HG03520 (cell line): Measurements from ENCODE around the gene COX6B2.

Experiments
- ATAC-seq: cut with Tn5 transposase; IDR thresholded peaks from one replicate; pipeline ENCODE4 v1.9.1; 2021; ENCODE audit warnings: mild to moderate bottlenecking, moderate library complexity; ENCODE audit not compliant: unreplicated experiment

COX6B2 gene

DNA sequence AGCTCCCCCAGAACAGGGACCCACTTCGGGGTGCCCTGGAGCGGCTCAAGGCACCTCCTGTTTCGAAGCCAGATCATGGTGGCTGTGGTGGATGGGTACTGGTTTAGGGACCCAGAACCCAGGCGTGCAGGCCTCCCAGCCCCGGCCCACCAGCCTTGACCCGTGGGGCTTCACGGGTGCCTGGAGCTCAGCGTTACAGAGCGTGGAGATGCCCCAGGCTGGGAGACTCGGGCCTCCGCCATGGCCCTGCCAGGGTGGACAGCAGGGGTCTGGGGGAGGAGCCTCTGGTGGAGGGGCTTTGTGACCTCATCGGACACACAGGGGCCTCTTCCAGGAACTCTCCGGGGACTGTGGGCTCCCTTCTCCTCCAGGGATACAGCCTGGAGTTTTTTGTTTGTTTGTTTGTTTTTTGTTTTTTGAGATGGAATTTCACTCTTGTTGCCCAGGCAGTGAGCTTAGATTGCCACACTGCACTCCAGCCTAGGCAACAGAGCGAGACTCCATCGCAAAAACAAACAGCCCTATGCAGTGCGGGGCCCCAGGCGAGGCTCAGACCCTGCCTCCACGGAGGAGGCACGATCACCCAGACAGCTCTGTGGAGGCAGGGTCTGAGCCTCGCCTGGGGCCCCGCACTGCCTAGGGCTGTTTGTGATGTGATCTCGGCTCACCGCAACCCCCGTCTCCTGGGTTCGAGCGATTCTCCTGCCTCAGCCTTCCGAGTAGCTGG is 8.6 kb upstream of the COX6B2 start, which contains the start of gene GARIN5B:
GARIN5B (minus strand) TSS at position 271 of the 727 bp plus-strand sequence; CDS start at position 77, 194 bp downstream.
- ATAC-seq: no peak

DNA sequence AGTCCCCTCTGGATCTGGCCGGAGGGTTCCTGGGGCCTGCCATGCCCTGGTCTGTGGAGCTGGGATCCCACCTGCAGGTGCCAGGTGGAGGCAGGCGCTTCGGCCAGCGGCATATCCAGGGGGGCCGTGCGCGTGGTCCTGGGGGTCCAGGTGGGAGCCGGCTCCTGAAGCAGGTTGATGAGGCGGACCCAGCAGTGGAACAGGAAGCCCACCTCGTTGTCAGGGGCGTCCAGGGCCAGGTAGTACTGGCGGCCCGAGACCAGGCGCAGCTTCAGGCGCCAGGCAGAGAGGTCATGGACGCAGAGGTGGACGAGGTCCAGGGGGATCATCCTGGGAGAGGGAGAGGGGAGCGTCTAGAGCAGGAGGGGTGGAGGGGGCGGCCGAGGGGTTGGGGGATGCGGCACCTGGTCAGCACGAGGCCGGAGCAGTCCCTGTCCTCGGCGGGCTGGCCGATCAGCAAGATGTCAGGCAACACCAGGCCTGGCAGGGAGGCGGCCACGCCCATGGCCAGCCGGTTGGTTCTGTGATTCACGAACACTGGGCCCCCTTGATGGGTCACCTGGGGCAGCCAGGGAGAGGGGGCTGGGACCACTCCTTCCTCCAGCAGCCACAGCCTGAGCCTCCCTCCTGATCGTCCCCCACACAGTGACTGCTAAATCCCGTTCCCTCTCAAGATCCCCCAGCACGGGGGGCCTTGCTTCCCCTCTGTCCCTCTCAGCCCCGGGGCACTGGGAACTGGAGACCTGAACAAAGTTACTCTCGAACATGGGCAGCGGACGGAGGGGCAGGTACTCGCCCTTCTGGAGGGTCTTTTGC is 7.9 kb upstream of the COX6B2 start:
- no peak for ATAC-seq

DNA sequence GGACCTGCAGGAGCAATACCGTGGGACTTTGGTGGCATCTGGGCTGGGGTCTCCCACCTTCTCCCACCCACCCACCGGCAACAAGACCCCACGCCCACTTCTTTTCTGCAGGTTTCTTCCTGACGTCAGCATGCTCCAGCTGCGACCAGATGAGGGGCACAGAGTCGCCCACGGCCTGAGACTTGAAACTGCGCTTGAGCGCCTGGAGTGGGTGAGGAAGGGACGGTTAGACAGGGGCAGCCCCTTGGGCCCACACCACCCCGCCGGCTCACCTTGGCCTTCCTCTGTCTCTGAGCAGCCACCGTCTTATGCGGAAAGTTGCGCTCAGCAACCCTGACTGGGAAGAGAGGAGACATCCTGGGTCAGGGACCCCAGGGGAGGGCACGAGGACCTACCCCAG is 6.4 kb upstream of the COX6B2 start:
- no peak for ATAC-seq

DNA sequence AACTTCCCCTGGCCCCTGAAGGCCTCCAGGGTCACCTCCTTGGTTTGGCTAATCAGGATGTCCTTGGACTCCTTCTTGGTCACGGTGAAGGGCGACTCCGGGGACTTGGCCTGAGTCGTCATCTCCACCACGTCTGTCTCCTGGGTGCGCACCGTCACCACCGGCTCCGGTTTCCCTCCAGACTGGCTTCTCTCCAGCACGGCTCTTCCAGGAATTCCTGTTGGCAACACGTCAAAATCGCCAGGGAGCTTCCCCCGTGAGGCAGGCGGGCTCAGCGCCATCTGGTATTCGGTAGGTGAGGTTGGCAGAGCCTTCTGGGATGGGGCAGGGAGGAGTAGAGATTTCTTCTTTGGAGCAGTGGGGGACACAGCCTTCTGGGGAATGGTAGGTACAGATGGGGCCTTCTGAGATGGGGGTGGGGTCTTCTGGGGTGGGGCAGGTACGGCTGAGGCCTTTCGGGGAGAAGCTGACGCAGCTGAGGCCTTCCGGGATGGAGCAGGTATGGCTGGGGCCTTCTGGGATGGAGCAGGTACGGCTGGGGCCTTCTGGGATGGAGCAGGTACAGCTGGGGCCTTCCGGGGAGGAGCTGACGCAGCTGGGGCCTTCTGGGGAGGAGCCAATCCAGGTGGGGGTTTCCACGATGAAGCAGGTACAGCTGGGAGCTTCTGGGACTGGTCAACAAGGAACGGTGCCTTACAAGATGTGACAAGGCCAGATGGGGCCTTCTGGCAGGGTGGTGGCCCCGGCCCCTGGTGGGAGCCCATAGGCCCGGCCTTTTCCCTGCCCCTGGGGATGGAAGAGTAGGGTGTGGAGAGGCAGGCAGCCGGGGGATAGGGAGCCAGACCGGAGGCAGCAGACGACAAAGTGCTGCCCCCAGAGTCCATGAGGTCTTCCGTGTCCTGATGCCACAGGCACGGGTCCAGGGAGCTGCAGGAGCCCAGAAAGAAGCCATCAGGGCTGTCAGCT is 4.7 kb upstream of the COX6B2 start:
- no peak for ATAC-seq

DNA sequence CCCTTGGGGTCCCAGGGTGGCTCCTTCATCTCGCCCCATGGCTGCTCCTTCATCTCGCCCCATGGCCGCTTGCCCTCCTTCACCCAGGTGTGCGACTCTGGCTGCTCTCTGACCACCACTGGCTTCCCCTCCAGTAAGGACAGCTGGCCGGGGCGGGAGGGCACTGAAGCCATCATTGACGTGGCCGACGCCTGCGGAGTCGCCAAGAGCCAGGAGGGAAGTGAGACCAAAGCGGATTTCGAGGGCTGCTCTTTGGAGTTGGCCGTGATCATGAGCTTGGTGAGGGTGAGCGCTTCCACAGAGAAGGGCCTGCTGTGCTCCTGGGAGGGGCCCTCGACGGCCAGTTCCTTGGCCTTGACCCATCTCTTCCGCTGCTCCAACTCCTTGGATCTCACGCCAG is 4.0 kb upstream of the COX6B2 start:
- ATAC-seq: no peak

DNA sequence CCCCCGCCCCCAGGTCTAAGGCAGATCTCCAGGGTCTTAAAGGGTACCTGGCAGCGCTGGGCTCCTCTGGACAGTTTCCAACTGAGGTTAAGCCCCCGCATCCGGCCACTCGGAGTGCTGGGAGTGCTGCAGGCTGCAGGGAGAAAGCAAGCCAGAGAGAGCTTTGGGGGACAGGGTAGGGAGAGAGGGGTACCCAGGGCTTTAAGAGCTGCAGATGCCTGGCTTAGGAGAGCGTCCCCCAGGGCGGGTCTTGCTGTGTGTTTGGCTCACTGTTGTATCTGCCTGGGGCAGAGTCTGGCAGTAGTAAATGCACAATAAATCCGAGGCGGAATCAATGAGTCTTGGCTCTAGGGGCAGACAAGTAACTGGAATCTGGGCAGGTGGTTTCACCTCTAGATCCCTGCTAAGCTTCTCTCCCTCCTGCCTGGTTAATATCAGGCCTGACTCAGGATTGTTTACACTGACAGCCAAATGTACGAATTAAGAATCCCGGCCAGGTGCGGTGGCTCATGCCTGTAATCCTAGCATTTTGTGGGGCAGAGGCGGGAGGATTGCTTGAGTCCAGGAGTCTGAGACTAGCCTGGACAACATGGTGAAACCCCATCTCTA is 798 bp upstream of the COX6B2 start:
- no peak for ATAC-seq

DNA sequence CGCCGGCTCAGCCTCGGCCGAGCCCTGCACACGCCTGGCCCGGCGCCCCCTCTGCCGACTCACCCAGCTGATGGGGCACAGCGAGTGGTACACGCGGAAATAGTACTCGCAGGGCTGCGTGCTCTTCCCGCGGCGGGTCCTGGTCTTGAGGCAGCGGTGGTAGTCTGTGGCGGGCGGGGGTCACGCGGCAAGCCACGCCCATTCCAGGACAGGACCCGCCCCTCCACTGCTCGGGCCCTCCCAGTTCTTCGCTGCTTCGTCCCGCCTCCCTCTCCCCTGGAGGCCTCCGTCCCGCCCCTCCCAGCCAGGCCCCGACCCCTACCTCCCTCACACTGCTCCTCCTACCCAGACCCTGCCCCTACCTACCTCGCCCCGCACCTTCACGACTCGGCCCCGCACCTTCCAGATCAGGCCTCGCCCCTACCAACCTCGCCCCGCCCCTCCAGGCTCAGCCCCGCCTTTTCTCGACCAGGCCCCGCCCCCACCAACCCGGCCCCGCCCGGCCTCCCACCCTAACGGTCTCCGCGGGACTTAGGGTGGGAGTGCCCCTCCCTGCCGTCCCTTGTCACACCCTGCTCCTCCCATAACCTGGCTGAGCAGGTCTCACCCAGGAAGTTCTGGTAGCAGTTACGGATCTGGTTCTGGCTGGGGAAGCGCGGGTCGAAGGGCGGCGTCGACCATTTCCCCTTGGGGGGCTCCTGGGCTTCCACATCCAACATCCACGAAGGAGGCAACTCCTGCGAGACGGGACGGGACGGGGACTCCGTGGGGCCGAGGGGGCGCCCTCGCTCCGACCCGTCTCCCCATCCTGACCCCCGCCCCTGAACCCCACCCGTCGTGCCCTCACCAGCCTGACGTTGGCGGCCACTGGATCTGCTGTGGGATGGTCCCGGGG is 469 bp downstream of the COX6B2 start:
- ATAC-seq: no peak

DNA sequence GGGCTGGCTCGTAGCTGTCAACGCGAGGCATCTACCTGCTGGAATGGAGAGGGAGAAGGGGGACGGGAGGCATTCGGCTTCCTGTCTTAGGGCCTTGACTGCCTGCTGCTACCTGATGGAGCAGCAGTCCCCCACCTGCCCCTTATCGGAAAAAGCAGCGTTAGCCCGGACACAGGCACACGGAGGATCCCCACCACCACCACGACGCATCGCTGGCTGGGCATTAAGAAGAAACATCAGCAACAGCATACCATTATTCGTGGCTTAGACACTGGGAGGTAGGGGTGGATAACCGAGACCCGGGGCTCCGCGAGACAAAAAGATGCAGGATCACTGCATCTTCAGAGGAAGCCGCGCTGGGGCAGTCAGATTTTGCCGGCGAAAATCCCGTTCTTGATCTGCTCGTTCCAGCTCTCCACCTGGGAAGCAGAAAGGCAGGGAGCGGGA is 1.1 kb downstream of the COX6B2 start:
- no peak for ATAC-seq

DNA sequence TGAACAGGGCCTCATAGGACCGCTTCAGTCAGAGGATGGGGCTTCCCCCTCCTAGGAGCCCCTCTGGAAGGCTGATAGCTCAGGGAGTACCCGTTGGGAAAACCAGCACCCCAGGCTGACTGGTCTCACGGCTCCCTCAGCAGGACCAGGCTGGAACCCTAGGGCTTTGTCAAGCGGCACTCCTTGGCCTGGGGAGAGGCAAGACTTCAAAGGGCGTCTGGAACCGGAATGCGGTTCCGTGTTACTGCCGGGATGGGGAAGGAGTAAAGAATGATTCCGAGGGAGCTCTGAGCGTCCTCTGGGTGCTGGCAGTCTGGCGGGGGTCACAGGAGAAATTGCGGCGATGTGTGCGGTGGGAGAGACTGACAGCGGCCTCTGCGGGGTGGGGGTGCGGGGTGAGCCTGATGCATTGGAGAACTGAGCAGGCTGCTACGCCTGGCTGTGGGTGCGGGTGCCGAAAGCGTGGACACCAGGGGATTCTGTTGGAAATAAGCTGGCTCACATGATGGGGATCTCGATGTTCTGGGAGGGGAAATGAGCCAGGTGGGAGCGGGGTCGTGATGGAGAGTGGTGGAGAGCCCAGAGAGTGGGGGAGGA is 1.9 kb downstream of the COX6B2 start:
- ATAC-seq: no peak

DNA sequence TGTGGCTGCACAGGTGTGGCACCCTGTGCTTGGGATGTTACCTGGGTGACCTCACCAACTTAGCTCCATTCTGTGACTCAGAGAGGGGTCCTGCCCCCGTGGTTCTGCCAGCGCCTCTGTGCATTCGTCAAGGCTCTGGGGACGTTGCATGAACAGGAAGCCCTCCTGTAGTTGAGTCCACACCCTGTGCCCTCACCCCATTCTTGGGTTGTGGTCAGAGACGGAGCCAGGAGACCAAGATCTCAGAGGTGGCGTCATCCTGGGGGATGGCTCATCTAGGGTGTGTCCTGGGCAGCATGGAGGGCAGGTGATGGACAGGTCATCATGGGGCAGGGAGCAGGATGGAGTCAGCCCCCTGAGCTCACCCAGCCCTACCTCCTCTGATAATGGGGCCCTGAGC is 2.5 kb downstream of the COX6B2 start:
- ATAC-seq: no peak

DNA sequence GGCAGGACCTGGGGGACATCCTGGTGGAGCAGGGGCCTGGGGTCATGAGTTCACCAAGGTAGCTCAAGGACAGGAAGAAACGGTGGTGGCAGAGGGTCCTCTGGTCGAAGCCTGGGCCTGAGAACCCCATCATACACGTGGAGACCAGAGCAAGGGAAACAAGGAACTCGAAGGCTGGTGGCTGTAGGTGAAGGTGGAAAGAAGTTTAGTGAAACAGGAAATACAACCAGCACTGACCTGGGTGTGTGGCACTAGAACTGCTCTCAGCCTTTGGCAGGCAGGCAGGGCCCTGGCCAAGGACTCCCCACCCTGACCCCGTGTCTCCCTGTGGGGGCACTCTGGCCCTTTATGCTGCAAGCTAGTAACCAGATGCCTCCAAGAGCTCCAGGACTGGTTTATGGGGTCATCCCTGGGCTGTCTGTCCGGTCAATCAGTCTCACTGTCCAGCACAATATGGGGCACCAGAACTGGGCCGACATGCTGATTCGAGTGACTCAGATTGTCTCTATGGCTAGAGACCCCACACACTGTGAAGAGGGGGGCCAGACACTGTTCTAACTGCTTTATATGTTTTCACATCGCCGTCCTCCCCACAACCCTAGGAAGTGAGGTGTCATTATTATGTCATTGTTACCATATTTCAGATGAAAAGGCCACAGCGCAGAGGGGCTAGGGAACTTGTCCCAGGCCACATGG is 3.8 kb downstream of the COX6B2 start:
- no peak for ATAC-seq

DNA sequence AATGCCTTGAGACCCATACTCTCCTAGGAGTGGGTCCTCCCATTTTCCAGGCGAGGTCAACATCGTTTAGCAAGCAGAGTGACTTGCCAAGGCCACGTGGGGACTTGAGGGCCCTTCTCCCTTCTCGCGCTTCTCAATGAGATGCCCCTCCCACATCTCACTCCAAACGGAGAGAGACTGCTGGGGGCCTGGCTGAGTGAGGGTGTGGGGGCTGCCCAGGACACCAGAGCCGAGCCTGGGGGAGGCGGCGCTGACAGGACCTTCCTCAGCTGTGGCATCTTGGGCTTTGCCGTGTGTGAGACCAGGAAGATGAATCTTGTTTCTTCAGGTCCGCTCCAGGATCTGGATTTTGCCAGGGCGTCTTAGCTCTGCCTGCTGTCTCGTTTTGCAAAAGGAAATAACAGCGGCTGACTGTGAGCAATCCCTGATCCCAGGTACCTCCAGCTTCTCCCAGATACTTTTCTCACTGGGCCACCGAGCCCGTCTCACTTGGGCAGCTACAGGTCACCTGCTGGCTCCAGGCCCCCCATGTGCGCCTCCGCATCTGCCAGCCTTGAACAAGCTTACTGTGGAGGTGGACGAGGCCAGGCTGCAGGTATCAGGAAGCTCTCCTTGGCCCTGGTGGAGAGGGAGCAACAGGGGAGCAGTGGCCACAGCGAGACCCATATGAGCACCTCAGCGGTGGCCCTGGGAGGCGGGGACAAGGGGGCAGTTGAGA is 6.0 kb downstream of the COX6B2 start:
- no peak for ATAC-seq

DNA sequence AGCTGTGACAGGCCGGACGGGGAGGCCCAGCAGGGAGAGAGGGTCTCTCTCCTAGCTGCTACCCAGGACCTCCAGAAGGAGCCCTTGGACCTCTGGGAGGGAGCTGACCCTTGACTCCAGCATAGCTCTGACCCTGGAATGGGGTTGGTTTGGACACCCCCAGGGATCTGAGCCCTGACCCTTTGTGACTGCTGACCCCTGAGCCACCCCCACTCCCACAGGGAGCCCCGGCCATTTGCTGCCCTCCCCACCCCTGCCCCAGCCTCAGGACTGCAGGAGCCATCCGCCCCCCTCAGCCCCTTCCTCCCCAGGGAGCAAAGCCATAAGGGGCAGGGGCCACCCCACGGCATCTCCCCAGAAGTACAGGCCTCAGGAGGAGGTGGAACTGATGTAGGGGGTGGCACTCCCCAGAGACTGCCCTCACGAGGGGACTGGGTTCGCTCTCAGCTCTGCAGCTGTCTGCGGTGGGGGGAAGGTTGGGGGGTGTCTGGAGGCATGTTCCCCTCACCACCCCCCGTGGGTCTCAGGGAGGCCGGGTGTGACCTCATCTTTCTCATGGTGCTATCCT is 7.0 kb downstream of the COX6B2 start:
- ATAC-seq: no peak

DNA sequence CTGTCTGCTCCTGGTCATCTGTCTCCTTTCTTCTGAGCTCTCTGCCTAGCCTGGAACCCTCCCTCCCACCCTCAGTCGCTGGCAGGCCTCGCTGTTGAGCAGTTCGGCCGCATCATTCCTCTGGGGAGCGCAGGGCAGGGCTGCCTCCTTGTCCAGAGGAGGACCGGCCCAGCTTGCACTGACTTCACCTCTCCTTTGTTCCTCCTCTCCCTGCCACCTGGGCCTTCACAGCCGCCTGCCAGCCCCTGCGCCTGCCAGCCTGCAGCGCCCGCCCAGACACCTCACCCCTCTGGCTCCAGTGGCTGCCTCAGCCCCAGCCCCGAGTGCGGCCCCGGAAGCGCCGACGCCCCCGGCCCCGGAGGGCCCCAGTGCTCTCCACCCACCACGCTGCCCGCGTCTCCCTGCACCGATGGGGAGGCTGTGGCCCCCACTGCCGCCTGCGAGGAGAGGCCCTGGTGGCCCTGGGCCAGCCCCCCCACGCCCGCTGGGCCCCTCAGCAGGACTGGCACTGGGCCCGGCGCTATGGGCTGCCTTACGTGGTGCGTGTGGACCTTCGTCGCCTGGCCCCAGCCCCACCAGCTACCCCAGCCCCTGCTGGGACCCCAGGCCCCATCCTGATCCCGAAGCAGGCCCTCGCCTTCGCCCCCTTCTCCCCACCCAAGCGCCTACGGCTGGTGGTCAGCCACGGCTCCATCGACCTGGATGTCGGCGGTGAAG is 7.6 kb downstream of the COX6B2 start:
- ATAC-seq: no peak

DNA sequence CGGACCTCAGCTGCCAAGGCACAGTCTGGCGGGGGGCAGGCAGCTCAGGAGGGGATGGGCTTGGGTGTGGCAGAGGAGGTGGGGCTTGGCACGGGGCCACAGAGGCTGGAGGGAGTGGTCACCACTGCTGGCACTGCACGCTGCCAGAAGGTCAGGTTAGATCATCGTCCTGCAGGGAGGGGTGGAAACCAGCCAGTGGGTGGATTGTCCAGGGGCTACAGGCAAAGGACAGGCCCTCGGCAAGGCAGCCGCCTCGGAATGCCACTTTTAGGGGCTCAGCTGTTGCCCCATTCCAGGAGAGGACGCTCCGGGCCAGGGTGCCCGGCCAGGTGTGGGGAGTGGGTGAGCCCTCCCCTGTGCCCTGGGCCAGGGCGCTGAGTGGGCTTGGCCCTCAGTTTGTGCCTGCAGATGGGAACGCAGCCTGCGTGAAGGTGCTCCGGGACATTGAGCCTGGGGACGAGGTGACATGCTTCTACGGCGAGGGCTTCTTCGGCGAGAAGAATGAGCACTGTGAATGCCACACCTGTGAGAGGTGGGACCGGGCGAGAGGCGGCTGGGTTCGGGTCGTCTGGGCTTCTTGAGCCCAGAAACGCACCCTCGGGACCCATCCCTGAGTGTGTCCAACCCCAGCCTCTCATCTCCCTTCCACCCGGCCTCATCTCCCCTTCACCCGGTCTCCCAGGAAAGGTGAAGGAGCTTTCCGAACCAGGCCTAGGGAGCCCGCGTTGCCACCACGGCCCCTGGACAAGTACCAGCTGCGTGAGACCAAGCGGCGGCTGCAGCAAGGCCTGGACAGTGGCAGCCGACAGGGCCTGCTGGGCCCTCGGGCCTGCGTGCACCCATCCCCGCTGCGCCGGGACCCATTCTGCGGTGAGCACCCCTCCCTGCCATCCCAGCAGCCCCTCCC is 8.4 kb downstream of the COX6B2 start:
- no peak for ATAC-seq
